GM12892 (cell line): Measurements from ENCODE around the gene KNL1.
"Not testable (repeated sequence)": the region's sequence is repeated elsewhere in the genome, so short reads cannot be mapped to it uniquely, and the experiment has no call there.

Experiments
- DNase-seq: peaks from one replicate; pipeline ENCODE4 v3.0.0; 2011; ENCODE audit not compliant: insufficient read length
- FAIRE-seq: peaks from 2 replicates; lab custom pipeline; 2011; peaks lifted over from hg19 to GRCh38; lab: Jason Lieb, UNC
- POLR2A ChIP-seq: IDR thresholded peaks from 2 replicates; pipeline ENCODE4 v1.6.1; 2011; ENCODE audit warnings: low read depth, low read length, control low read depth
- POLR2AphosphoS5 ChIP-seq: IDR thresholded peaks from 2 replicates; pipeline ENCODE4 v1.6.1; 2011; ENCODE audit warnings: low read depth, low read length, control low read depth
- TAF1 ChIP-seq: IDR thresholded peaks from 2 replicates; pipeline ENCODE4 v1.6.1; 2011; ENCODE audit warnings: low read depth, mild to moderate bottlenecking, control low read depth, low read length, borderline replicate concordance

The KNL1 gene

DNA sequence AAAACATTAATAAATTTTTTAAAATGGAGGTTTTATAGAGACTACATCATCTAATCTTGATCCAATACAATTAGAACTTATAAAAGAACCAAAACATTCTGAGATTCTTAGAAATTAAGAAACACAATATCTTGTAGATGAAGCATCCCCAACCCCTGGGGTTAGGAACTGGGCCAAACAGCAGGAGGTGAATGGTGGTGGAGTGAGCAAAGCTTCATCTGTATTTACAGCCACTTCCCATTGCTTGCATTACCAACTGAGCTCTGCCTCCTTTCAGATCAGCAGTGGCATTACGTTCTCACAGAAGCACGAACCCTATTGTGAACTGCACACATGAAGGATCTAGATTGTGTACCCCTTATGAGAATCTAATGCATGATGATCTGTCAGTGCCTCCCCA lies 36.3 kb downstream of the KNL1 start:
- DNase-seq, result no peak
- no peak for TF ChIP-seq POLR2A
- no peak for TF ChIP-seq TAF1
- no peak for TF ChIP-seq POLR2AphosphoS5
- FAIRE-seq, result no peak

DNA sequence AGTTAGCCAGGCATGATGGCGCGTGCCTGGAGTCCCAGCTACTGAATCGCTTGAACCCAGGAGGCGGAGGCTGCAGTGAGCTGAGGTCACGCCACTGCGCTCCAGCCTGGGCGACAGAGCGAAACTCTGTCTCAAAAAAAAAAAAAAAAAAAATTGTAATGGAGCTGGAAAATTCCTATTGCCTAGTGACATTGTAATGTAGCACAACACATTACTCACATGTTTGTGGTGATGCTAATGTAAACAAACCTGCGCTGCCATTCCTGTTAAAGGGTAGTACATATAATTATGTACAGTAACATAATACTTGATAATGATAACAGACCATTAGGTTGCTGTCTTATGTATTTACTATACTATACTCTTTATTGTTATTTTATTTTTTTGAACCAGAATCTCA lies 39.1 kb downstream of the KNL1 start:
- no peak for FAIRE-seq
- no peak for TF ChIP-seq TAF1
- no peak for TF ChIP-seq POLR2A
- no peak for TF ChIP-seq POLR2AphosphoS5
- DNase-seq, result no peak

- no peak for DNase-seq
- TF ChIP-seq POLR2AphosphoS5, result no peak
- no peak for TF ChIP-seq TAF1
- no peak for TF ChIP-seq POLR2A
- no peak for FAIRE-seq
Measured at GRCh38 chr15:40637221-40637745, 43.2 kb downstream of the KNL1 start.

GRCh38 chr15:40639677-40640076 lies 45.6 kb downstream of the KNL1 start:
- no peak for FAIRE-seq
- no peak for DNase-seq
- TF ChIP-seq POLR2A, result no peak
- no peak for TF ChIP-seq POLR2AphosphoS5
- TF ChIP-seq TAF1, result no peak

- DNase-seq (no peak), FAIRE-seq (no peak)
- TF ChIP-seq TAF1, result no peak
- TF ChIP-seq POLR2A, result no peak
- no peak for TF ChIP-seq POLR2AphosphoS5
Measured at GRCh38 chr15:40647523-40647922, 53.5 kb downstream of the KNL1 start.

DNA sequence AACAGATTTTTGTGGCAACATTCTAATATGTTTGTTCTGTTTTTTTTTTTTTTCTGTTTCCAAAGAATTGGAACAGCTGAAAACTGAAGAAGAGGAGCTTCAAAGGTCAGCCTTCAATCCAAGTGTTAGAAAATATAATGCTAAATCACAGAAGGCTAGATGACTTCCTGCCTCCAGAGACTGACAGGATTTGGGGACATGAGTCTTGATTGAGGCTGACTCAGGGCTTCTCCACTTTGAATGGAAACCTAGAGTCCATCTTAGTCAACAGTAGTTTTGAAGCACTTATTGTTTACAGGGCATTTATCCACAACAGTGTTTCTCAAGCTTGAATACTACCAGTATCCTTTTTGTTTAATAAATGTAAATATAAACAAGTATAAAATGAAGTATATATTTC lies 56.4 kb downstream of the KNL1 start:
- TF ChIP-seq TAF1, result no peak
- no peak for TF ChIP-seq POLR2AphosphoS5
- no peak for TF ChIP-seq POLR2A
- no peak for DNase-seq
- FAIRE-seq, result no peak

DNA sequence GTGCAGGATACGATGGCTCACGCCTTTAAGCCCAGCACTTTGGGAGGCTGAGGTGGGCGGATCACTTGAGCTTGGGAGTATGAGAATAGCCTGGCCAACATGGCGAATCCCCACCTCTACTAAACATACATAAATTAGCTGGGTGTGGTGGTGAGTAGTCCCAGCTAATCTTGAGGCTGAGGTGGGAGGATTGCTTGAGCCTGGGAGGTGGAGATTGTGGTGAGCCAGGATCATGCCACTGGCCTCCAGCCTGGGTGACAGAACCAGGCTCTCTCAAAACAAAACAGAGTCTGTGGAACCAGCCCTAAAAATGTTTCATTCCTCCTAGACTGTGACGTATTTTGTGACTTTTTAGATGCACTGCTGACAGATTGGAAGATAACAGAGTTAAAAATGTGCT lies 66.6 kb downstream of the KNL1 start:
- no peak for FAIRE-seq
- TF ChIP-seq POLR2A (no peak), TAF1 (no peak), POLR2AphosphoS5 (no peak)
- no peak for DNase-seq

GRCh38 chr15:40664909-40665308 lies 70.9 kb downstream of the KNL1 start:
- FAIRE-seq (no peak), DNase-seq (no peak)
- no peak for TF ChIP-seq POLR2A
- no peak for TF ChIP-seq TAF1
- no peak for TF ChIP-seq POLR2AphosphoS5

DNA sequence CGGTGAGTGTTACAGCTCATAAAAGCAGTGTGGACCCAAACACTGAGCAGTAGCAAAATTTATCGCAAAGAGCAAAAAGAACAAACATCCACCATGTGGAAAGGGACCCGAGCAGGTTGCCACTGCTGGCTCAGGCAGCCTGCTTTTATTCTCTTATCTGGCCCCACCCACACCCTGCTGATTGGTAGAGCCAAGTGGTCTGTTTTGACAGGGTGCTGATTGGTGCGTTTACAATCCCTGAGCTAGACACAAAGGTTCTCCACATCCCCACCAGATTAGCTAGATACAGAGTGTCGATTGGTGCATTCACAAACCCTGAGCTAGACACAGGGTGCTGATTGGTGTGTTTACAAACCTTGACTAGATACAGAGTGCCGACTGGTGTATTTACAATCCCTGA lies 82.2 kb downstream of the KNL1 start:
- not testable (repeated sequence) for DNase-seq, FAIRE-seq

GRCh38 chr15:40676906-40677305 lies 82.9 kb downstream of the KNL1 start:
- FAIRE-seq, DNase-seq: not testable (repeated sequence)

DNA sequence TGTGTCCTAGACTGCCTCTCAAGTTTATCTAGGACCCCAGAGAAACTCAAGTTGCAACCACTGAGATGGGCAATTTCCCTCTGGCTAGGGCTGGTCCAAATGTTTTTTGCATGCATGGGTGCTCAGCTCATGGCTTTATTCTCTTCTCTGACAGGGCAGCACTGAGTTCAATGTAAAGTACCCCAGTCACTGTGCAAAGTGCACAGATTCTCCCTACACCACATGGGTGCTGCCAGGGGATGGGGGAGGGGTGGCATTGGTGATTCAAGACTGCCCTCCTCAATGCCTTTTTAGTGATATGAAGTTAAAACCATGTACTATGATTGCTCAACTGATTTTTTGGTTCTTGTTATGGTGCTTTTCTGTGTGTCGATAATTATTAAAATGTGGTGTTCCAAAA lies 86.1 kb downstream of the KNL1 start:
- DNase-seq (no peak), FAIRE-seq (no peak)

DNA sequence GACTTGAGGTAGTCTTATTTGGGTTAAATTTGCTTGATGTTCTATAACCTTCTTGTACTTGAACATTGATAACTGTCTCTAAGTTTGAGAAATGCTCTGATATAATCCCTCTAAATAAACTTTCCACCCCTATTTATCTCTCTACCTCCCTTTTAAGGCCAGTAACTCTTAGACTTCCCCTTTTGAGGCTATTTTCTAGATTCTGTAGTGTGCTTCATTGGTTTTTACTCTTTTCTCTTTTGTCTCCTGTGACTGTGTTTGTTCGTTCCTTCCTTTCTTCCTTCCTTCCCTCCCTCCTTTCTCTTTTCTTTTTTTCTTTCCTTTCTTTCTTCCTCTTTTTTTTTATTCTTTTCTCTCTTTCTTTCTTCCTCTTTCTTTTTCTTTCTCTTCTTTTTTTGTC lies 86.9 kb downstream of the KNL1 start:
- DNase-seq, FAIRE-seq: not testable (repeated sequence)

More for the DNA sequence above, 86.1 kb downstream of the KNL1 start:
- TF ChIP-seq POLR2A, result no peak
- no peak for TF ChIP-seq TAF1
- TF ChIP-seq POLR2AphosphoS5, result no peak

GRCh38 chr15:40684381-40684780 lies 90.3 kb downstream of the KNL1 start:
- FAIRE-seq, result no peak
- TF ChIP-seq POLR2A (no peak), TAF1 (no peak), POLR2AphosphoS5 (no peak)

DNA sequence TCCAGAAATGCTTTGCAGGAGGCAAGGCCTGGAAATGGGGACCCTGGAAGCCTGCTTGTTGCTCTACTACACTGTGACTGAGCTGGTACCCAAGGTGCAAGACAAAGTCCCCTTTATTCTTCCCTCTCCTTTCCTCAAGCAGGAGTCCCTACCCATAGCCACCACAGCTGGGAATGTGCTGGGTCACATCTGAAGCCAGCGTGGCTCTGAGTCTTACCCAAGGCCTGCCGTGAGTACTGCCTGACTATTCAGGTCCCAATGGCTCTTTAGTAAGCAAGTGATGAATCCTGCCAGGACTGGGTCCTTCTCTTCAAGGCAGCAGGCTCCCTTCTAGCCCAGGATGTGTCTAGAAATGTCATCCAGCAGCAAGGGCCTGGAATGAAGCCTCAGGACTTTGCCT lies 91.3 kb downstream of the KNL1 start:
- FAIRE-seq (no peak), DNase-seq (no peak)
- TF ChIP-seq TAF1, result no peak
- no peak for TF ChIP-seq POLR2A
- TF ChIP-seq POLR2AphosphoS5, result no peak

More at GRCh38 chr15:40684381-40684780, 90.3 kb downstream of the KNL1 start:
- DNase-seq, result no peak
